ENCODE results near the gene MAPK8IP3.
"Not testable (repeated sequence)": the region's sequence is repeated elsewhere in the genome, so short reads cannot be mapped to it uniquely, and the experiment has no call there.

Gene MAPK8IP3

GRCh38 chr16:1791943-1792812, 86.2 kb downstream of the MAPK8IP3 start:
- H3K27ac ChIP-seq: no peak overlapping the region
- no peak for DNase-seq (ENCODE audit: low read depth, low spot score)

DNA sequence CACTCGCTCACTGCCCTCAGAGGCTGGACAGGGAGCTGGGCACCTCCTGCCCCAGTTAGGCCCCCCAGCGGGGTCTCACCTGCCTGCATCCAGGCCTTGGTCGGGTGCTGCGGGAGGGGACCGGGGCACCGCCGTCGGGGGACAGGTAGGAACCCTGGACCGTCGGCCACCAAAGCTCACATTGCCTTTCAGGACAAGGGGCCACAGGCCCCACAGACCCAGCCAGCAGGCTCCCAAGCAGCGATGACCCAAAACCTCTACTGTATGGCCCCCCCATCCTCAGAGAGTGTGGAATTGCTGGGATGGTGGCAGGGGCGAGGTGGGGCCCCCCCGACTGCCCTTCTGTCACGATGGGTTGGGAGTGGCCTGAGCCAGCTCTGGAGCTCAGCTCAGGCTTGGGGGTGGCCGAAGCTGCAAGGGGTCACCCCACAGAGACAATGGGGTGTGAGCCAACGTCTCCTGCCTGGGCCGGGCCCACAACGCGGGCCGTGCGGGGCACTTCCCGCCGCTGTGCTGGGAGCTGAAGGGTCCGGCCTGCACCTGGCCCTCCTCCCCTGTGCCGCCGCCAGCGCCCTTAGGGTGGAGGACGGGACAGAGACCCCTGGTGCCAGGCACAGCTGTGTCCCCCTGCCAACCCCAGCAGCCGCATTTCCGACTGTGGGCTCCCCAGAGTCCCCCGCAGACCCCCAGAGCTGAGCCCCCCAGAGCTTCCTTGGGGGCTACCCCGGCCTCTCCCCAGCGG, 87.0 kb downstream of the MAPK8IP3 start:
- DNase-seq (ENCODE audit: low read depth, low spot score): no peak
- H3K27ac ChIP-seq: no peak overlapping the region

DNA sequence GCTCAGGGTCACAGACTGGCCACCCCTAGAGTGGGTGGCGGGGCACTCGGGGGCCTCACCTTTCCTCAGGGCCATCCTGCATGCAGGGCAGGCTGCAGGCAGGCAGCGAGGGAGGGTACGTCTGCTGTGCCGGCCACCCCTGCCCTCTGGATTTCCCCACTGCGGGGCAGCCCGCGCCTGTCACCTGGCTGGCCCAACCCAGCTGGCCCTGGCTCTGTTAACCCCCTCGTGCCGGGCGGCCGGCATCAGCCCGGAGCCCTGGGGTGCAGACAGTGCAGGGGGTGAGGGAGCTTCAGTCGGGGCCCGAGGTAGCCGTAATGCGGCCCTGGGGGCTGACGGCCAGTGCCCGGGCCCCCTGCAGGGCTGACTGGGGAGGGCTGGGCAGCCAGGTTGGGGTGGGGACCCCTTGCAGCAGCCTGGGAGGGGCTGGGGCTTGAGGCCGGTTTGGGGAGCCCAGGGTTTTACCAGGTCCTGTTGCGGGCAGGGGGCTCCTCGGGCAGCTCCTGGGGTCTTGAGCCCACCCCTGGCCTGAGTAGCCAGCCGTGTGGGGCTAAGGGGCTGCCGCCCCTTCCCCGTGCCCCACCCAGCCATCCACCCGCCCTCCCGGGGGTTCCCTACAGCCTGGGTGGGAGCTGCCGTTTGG, 87.7 kb downstream of the MAPK8IP3 start, which contains the start of gene IGFALS:
Gene IGFALS (minus strand): TSS at position 128 of the 643 bp plus-strand sequence. CDS start 53 bp downstream, at position 75.
- H3K27ac ChIP-seq: no peak within 1 kb of the TSS
- DNase-seq (ENCODE audit: low read depth, low spot score): no peak

DNA sequence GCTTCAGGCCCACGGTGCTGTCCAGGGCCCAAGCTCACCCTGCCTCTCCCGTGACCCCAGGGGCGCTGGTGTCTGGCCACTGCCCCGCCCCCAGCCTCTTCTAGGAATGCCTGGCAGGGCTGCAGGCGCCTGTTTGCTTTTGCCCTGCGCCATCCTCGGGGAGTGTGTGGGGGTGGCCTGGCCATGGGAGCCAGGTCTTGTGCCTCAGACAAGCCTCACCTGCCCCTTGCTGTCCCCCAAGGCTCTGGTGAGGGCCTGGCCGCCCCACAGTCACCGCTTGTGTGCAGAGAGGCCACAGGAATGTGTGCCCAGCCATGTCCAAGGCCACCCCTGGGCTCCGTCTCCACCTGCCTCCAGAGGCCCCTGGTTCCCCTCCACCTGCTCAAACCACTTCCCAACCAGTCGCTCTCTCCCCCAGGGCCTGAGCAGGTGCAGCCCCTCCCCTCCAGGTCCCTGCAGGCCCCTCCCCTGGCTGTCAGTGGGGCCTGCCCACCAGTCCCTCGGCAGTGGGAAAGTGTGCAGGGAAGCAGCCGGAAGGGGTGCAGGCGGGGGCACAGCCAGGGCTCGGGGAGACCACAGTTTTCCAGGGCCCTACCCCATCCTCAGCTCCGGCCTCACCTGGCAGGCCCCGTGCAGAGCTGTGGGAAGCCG, 88.4 kb downstream of the MAPK8IP3 start:
- H3K27ac ChIP-seq: no peak overlapping the region
- no peak for DNase-seq (ENCODE audit: low read depth, low spot score)

- no peak overlapping the region for H3K27ac ChIP-seq
- DNase-seq (ENCODE audit: low read depth, low spot score): no peak
Observed at GRCh38 chr16:1794908-1795666, 89.1 kb downstream of the MAPK8IP3 start.

DNA sequence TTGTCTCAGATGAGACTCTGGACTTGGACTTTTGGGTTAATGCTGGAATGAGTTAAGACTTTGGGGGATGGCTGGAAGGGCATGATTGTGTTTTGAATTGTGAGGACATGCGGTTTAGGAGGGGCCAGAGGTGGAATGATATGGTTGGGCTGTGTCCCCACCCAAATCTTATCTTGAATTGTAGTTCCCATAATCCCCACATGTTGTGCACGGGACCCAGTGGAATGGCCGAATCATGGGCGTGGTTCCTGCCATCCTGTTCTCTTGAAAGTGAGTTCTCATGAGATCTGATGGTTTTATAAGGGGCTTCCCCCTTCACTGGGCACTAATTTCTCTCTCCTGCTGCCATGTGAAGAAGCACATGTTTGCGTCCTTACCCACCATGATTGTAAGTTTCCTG, 93.3 kb downstream of the MAPK8IP3 start:
- not testable (repeated sequence) for H3K27ac ChIP-seq; DNase-seq (ENCODE audit: low read depth, low spot score)

DNA sequence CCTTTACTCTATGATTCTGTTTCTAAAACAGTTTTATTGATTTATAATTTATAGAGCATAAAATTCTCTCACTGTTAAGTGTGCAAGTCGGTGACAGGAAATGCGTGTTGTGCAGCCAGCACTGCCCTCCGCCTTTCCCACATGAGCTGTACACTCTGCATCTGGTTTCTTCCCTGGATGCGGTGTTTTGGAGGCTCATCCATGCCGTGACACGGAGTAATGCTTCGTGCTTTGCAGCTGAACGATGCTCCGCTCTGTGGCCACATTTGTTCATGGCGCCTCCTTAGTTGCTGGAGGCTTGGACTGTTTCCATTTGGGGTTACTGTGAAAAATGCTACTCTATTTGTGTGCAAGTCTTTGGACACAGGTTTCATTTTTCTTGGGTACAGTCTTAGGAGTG, 94.7 kb downstream of the MAPK8IP3 start:
- H3K27ac ChIP-seq: no peak overlapping the region
- DNase-seq (ENCODE audit: low read depth, low spot score): no peak

DNA sequence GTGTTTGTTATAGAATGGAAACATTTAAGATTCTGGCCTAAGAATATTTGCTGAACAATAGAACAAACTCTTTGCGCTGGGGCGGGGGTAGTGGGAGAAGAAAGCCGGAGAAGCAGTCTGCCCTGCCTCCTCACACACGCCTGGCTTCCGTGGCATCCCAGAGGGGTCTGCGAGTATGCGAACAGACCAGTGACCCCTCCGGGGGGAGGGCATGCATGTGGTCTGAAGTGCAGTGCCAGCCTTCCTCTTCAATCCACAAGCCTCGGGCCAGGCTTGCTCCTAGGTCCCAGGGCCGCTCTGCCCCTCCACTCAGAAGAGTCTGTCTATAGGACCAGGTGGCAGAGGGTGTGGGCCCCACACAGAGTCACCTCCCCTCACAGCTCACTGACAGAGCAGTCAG, 101.6 kb downstream of the MAPK8IP3 start:
- H3K27ac ChIP-seq: no peak overlapping the region
- DNase-seq (ENCODE audit: low read depth, low spot score): no peak

DNA sequence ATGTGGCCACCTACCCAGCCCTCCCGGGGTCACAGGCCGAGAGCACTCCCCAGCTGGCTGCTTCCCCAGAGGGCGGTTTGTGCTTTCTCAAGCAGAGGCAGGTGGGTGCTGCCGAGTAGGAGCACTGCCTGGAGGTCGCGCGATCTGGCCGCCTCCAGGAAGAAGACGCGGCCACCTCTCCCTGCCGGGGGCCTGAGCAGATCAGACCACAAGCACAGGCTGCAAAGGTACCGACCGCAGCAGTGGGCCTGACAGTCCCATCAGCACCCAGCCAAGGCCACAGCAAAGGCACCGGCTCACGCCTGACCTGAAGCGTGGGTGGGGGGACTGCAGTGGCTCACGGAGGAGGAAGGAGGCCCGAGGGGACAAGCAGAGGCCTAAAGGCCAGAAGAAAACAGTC, 102.7 kb downstream of the MAPK8IP3 start:
- no peak for DNase-seq (ENCODE audit: low read depth, low spot score)
- H3K27ac ChIP-seq: no peak overlapping the region

GRCh38 chr16:1809281-1809801, 103.3 kb downstream of the MAPK8IP3 start:
- DNase-seq (ENCODE audit: low read depth, low spot score): no peak
- H3K27ac ChIP-seq: no peak overlapping the region

GRCh38 chr16:1810106-1810505, 104.1 kb downstream of the MAPK8IP3 start:
- DNase-seq (ENCODE audit: low read depth, low spot score): no peak
- H3K27ac ChIP-seq: no peak overlapping the region

- H3K27ac ChIP-seq: no peak overlapping the region
- no peak for DNase-seq (ENCODE audit: low read depth, low spot score)
Observed at GRCh38 chr16:1810536-1810935, 104.5 kb downstream of the MAPK8IP3 start.

DNA sequence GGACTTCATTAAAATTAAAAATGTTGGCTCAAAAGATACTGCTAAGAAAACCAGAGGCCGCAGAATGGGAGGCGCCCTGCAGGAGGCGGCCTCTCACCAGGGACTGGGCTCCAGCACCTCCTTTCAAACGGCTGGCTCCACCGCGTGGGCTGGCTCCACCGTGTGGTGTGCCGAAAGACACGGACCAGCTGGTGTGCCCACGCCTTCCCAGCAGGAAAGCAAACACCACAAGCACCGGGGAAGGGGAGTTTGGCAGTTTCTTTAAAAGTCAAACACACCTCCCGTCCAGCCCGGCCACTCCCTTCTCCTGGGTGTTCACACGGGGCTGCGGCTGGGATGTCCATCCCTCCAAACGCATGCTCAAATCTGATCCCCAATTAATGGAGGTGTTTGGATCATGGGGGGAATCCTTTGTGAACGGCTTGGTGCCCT, 106.8 kb downstream of the MAPK8IP3 start:
- peak; percentile 26 for DNase-seq (ENCODE audit: low read depth, low spot score)
- no peak overlapping the region for H3K27ac ChIP-seq

GRCh38 chr16:1815461-1815860, 109.5 kb downstream of the MAPK8IP3 start:
- H3K27ac ChIP-seq: no peak overlapping the region
- no peak for DNase-seq (ENCODE audit: low read depth, low spot score)

DNA sequence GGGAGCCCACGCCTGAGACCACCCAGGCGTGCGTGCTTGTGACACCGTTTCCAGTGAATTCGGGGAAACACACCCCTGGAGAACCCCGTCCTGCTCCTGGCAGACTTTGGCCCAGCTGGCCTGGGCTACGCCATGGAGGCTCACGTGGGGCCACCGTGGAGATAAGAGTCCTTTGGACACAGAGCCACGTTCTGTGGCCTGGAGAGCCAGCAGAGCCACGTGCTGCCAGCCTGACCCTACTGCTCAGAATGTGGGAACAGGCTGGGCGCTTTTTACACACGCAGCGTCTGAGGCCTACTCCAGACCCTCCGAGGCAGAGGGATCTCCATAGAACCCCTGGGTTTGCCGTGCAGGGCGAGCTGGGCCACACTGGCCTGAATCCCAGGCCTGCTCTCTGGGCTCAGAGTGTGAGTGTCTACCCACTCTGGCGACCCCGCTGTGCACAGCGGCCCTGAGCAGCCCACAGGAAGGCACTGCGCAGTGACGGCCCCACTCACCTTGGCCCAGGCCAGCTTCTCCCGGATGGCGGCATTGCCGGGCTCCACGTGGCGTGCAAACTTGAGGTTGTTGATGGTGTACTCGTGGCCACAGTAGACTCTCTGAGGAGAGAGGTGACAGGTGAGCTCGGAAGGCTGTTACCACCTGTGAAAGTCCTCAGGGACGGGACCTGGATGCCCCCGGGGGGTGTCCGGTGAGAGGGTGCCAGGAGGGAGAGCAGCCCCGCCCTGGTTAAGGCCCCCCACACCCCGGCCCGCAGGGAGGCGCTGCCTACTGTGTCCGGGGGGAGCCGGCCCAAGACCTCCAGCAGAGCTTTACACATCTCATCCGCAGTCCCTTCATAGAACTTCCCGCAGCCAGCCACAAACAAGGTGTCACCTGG, 110.6 kb downstream of the MAPK8IP3 start:
- no peak for DNase-seq (ENCODE audit: low read depth, low spot score)
- H3K27ac ChIP-seq: no peak overlapping the region

DNA sequence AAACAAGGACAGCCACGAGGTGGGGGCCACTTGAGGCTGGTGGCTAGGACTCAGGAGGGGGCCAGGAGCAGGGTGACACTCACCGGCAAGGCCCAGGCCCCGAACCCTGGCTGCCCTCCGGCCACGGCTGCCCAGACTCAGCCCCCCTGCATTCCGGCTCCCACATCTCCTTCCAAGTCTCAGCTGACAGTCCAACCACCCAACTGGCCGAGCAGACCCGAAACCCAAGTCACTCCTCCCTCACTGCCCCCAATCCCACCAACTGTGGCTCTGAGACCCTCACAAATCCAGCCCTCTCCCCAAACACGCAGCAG, 111.2 kb downstream of the MAPK8IP3 start:
- no peak overlapping the region for H3K27ac ChIP-seq
- no peak for DNase-seq (ENCODE audit: low read depth, low spot score)

GRCh38 chr16:1817716-1818115, 111.7 kb downstream of the MAPK8IP3 start:
- no peak for DNase-seq (ENCODE audit: low read depth, low spot score)
- H3K27ac ChIP-seq: no peak overlapping the region

GRCh38 chr16:1818204-1818872, 112.3 kb downstream of the MAPK8IP3 start:
- no peak for DNase-seq (ENCODE audit: low read depth, low spot score)
- no peak overlapping the region for H3K27ac ChIP-seq

Data from epithelial cell of prostate (primary cell).